Endodermal cell (in vitro differentiated cells): ENCODE data around the gene KRT14. TPM values are rescaled to one million over a fixed set of nuclear protein-coding genes. Genes with fewer than 3 reads are reported as not detected.
A peak's percentile ranks its signal among the peaks of the same experiment; 100 is the strongest.
"Not testable (repeated sequence)": the region's sequence is repeated elsewhere in the genome, so short reads cannot be mapped to it uniquely, and the experiment has no call there.

Source experiments
- DNase-seq: peaks from one replicate; pipeline ENCODE4 v3.0.0-alpha.2; 2017
- H3K27ac ChIP-seq: 2 replicates; pipeline ENCODE4 v1.5.1; 2013; ENCODE audit warnings: mild to moderate bottlenecking, low read depth, low read length, moderate library complexity
- H3K27me3 ChIP-seq: 2 replicates; pipeline ENCODE4 v1.6.1; 2013; ENCODE audit warnings: mild to moderate bottlenecking, low read length, moderate library complexity; ENCODE audit not compliant: insufficient read depth, control insufficient read depth, poor library complexity, severe bottlenecking
- H3K36me3 ChIP-seq: 2 replicates; pipeline ENCODE4 v1.7.0; 2013; ENCODE audit warnings: mild to moderate bottlenecking, low read length, moderate library complexity; ENCODE audit not compliant: control insufficient read depth, insufficient read depth
- H3K4me1 ChIP-seq: one replicate; pipeline ENCODE4 v1.7.0; 2013; ENCODE audit warnings: low read length; ENCODE audit not compliant: control insufficient read depth, insufficient read depth
- H3K4me3 ChIP-seq: 2 replicates; pipeline ENCODE4 v1.5.1; 2013; ENCODE audit warnings: mild to moderate bottlenecking, low read length, moderate library complexity
- H3K9ac ChIP-seq: 2 replicates; pipeline ENCODE4 v1.6.1; 2013; ENCODE audit warnings: mild to moderate bottlenecking, low read length, moderate library complexity; ENCODE audit not compliant: poor library complexity, severe bottlenecking; ENCODE audit errors: extremely low read depth
- H3K9me3 ChIP-seq: 2 replicates; pipeline ENCODE4 v1.6.1; 2013; ENCODE audit warnings: mild to moderate bottlenecking, low read length, moderate library complexity; ENCODE audit not compliant: control insufficient read depth
- H3K27ac Mint-ChIP-seq: 2 replicates; pipeline ENCODE4 v1.8.0; 2020; ENCODE audit warnings: mixed read lengths
- H3K27me3 Mint-ChIP-seq: 2 replicates; pipeline ENCODE4 v1.8.0; 2021; ENCODE audit warnings: mild to moderate bottlenecking, mixed read lengths; ENCODE audit not compliant: insufficient read depth
- H3K36me3 Mint-ChIP-seq: 2 replicates; pipeline ENCODE4 v1.8.0; 2020; ENCODE audit warnings: low read depth, mixed read lengths
- H3K4me1 Mint-ChIP-seq: 2 replicates; pipeline ENCODE4 v1.8.0; 2020; ENCODE audit warnings: mixed read lengths
- H3K4me3 Mint-ChIP-seq: 2 replicates; pipeline ENCODE4 v1.8.0; 2020; ENCODE audit warnings: mild to moderate bottlenecking, moderate library complexity, mixed read lengths
- H3K9me3 Mint-ChIP-seq: 2 replicates; pipeline ENCODE4 v1.8.0; 2020; ENCODE audit warnings: mild to moderate bottlenecking, mixed read lengths
- CTCF ChIP-seq: fragments of 200-600 bp; sonication (generic); conservative IDR thresholded peaks from 2 replicates; pipeline ENCODE4 v1.5.0; 2021; ENCODE audit warnings: antibody characterized with exemption, mild to moderate bottlenecking
- WGBS, 2 experiments: methylation state at CpG; one replicate each; pipeline versions ENCODE4 v1.1.5 to v1.1.7; 2013; ENCODE audit warnings: missing lambda C conversion rate in 2 of 2, mixed read lengths in 1 of 2; ENCODE audit not compliant: insufficient coverage in 1 of 2, insufficient read length in 1 of 2; 5-methylcytosine and 5-hydroxymethylcytosine counted together
- total RNA-seq, 2 donors: library from RNA; stranded (reverse); fragmentation: NEBNext Ultra II Directional in 1 of 2; extraction: Animal tissue kit (Norgen Biotek cat#: 25700) in 1 of 2; gene quantifications; 2 replicates in 1 of 2; 3 replicates in 1 of 2; pipeline ENCODE4 v1.2.1, GENCODE V29; 2021

The KRT14 gene
- total RNA-seq, 2 donors from 2014 or later: not detected

GRCh38 chr17:41628073-41628370 is 41.3 kb upstream of the KRT14 start:
- WGBS, 2 experiments: 100% methylated on average over 1 of the region's 1 CpG; no CpG with 5 or more reads in 1 of the 2 experiments
- H3K4me1 ChIP-seq, DNase-seq, H3K4me3 ChIP-seq, H3K4me3 Mint-ChIP-seq, H3K4me1 Mint-ChIP-seq, H3K36me3 Mint-ChIP-seq, H3K27ac Mint-ChIP-seq, H3K27me3 Mint-ChIP-seq, H3K9ac ChIP-seq, H3K9me3 Mint-ChIP-seq, H3K27ac ChIP-seq, H3K36me3 ChIP-seq, H3K9me3 ChIP-seq, H3K27me3 ChIP-seq: not testable (repeated sequence)

GRCh38 chr17:41627316-41628072 is 40.8 kb upstream of the KRT14 start:
- Histone ChIP-seq H3K4me1 (no peaks in the 10 kb centered on the region), H3K27ac (no peak overlapping the region), H3K27me3 (no peaks in the 10 kb centered on the region), H3K9ac (no peak overlapping the region), H3K36me3 (no peaks in the 10 kb centered on the region), H3K9me3 (no peaks in the 10 kb centered on the region), H3K4me3 (no peak overlapping the region)
- Mint-ChIP-seq H3K4me1 (no peaks in the 10 kb centered on the region), H3K27me3 (peaks cover 3% of the 10 kb centered on the region), H3K4me3 (no peak overlapping the region), H3K27ac (no peak overlapping the region), H3K36me3 (no peaks in the 10 kb centered on the region), H3K9me3 (no peaks in the 10 kb centered on the region)
- 90 to 97% methylated on average over 19 to 23 of the region's 23 CpGs for WGBS, 2 experiments
- DNase-seq: peak; percentile 79
- peak; percentile 57 for TF ChIP-seq CTCF

- not testable (repeated sequence) for H3K4me3 ChIP-seq, H3K36me3 Mint-ChIP-seq, H3K4me1 ChIP-seq, DNase-seq, H3K27me3 ChIP-seq, H3K4me1 Mint-ChIP-seq, H3K9me3 ChIP-seq, H3K9me3 Mint-ChIP-seq, H3K4me3 Mint-ChIP-seq, H3K36me3 ChIP-seq, H3K9ac ChIP-seq, H3K27me3 Mint-ChIP-seq, H3K27ac Mint-ChIP-seq, H3K27ac ChIP-seq
- WGBS, 2 experiments: 85 to 88% methylated on average over 4 to 5 of the region's 5 CpGs
Measured at GRCh38 chr17:41626914-41627295, 40.2 kb upstream of the KRT14 start.

DNA sequence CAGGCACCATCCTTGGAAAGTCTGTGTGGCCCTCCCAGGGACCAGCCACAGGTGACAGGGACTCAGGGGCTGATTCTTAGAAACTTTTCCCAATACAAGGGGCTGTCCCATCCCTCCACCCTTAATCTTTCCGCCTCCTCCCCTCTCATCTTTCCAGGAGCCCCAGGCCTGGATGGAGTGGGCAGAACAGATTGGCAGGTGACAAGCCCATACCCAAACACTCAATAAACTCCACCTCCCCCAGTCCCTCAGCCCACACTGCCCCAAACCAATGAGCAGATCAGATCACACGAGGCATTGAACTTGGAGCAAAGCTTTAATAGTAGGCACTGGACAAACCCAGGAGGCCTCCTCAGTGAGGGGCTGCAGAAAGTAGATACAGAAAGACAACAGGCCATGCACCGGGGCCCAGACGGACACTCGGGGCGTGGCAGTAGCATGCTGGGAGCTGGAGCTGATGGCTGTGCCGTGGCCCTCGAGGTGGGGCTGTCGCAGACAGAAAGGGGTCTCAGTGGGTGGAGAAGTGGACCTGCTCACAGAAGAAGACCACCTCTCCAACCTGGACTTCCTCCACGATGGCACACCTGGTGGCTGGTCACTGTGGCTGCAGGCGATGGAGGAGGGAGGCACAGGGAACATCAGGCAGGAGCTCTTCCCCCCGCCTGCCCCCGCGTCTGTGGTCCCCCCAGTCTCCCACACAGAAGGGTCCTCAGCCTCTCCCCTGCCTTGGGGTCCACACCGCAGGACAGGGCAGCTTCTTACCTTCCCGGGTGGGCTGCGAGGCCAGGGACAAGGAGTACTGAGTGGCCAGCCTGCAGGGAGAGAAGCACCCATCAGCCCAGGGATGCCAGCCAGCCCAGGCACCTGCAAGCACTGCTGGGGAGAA is 39.6 kb upstream of the KRT14 start:
- H3K4me1 ChIP-seq, H3K27ac Mint-ChIP-seq, H3K27ac ChIP-seq, H3K9ac ChIP-seq, H3K9me3 Mint-ChIP-seq, H3K36me3 ChIP-seq, H3K9me3 ChIP-seq, H3K4me3 Mint-ChIP-seq, H3K4me1 Mint-ChIP-seq, H3K4me3 ChIP-seq, H3K27me3 Mint-ChIP-seq, H3K27me3 ChIP-seq, H3K36me3 Mint-ChIP-seq: not testable (repeated sequence)
- WGBS, 2 experiments: 82 to 95% methylated on average over 3 to 16 of the region's 17 CpGs
- DNase-seq: peak; percentile 43
- peak; percentile 34 for TF ChIP-seq CTCF
